DND-41 (cell line): Measurements from ENCODE around the gene PTPRG.

Source experiments
- CTCF ChIP-seq: IDR thresholded peaks from 2 replicates; pipeline ENCODE4 v1.5.1; 2012; ENCODE audit warnings: borderline replicate concordance, low read length, moderate library complexity, mild to moderate bottlenecking; ENCODE audit not compliant: poor library complexity, severe bottlenecking; ENCODE audit errors: extremely low read depth
- EZH2 ChIP-seq: IDR thresholded peaks from 3 replicates; pipeline ENCODE4 v1.6.1; 2012; ENCODE audit warnings: borderline replicate concordance, low read depth, mild to moderate bottlenecking, moderate library complexity, low read length, inconsistent platforms; ENCODE audit not compliant: severe bottlenecking

- no peak for TF ChIP-seq CTCF
- TF ChIP-seq EZH2, result no peak
These were observed 450.3 kb downstream of the PTPRG start for GRCh38 chr3:62011666-62012065.
